ENCODE data around the gene RPRD1A. TPM values are rescaled to one million over a fixed set of nuclear protein-coding genes. Genes with fewer than 3 reads are reported as not detected.

RPRD1A gene
- total RNA-seq, 1 experiment from 2014 or later, result 65.1 TPM

GRCh38 chr18:35974181-35974580 lies 93.2 kb downstream of the RPRD1A start:
- no peak overlapping the region for H3K4me3 ChIP-seq (ENCODE audit: low read depth, low read length, poor library complexity, severe bottlenecking)
- ChIA-PET POLR2A (ENCODE audit: low non-redundant PET) (no interaction called here), CTCF (no interaction called here)
- no peaks in the 10 kb centered on the region for H3K4me1 ChIP-seq (ENCODE audit: insufficient read depth, low read length, poor library complexity, severe bottlenecking)
- H3K27me3 ChIP-seq (replicated peaks; ENCODE audit: insufficient read depth, low read depth, low read length, poor library complexity), result no peaks in the 10 kb centered on the region
- TF ChIP-seq EZH2 (IDR thresholded peaks at IDR 0.05; ENCODE audit: borderline replicate concordance, low read depth, low read length, poor library complexity, severe bottlenecking), result no peak
- TF ChIP-seq CTCF (conservative IDR thresholded peaks at IDR 0.05; ENCODE audit: low read depth, low read length), result no peak
- H3K36me3 ChIP-seq (ENCODE audit: insufficient read depth, low read length, poor library complexity, severe bottlenecking), result peaks cover 45% of the 10 kb centered on the region
- no TSS peak for BruUV-seq (replicated peaks)
- DNase-seq (ENCODE audit: low spot score), result no peak
- no peaks in the 10 kb centered on the region for H3K9me3 ChIP-seq (ENCODE audit: low read depth, low read length, poor library complexity, severe bottlenecking)
- no peak overlapping the region for H3K27ac ChIP-seq (ENCODE audit: low read depth, low read length, poor library complexity, severe bottlenecking)
- intact Hi-C loops (cut with micrococcal nuclease; ENCODE audit: unreplicated experiment), result no loop called here

GRCh38 chr18:35973650-35974049 lies 93.7 kb downstream of the RPRD1A start:
- CTCF ChIA-PET, result no interaction called here
- no peak for TF ChIP-seq EZH2 (IDR thresholded peaks at IDR 0.05; ENCODE audit: borderline replicate concordance, low read depth, low read length, poor library complexity, severe bottlenecking)
- TF ChIP-seq CTCF (conservative IDR thresholded peaks at IDR 0.05; ENCODE audit: low read depth, low read length), result no peak
- POLR2A ChIA-PET (ENCODE audit: low non-redundant PET), result no interaction called here
- intact Hi-C loops (cut with micrococcal nuclease; ENCODE audit: unreplicated experiment), result no loop called here
- DNase-seq (ENCODE audit: low spot score), result no peak
- H3K9me3 ChIP-seq (ENCODE audit: low read depth, low read length, poor library complexity, severe bottlenecking), result no peaks in the 10 kb centered on the region
- H3K36me3 ChIP-seq (ENCODE audit: insufficient read depth, low read length, poor library complexity, severe bottlenecking), result peaks cover 40% of the 10 kb centered on the region
- H3K27ac ChIP-seq (ENCODE audit: low read depth, low read length, poor library complexity, severe bottlenecking), result no peak overlapping the region
- no peaks in the 10 kb centered on the region for H3K27me3 ChIP-seq (replicated peaks; ENCODE audit: insufficient read depth, low read depth, low read length, poor library complexity)
- H3K4me1 ChIP-seq (ENCODE audit: insufficient read depth, low read length, poor library complexity, severe bottlenecking), result no peaks in the 10 kb centered on the region
- BruUV-seq (replicated peaks), result no TSS peak
- peak overlapping the region; percentile 96 for H3K4me3 ChIP-seq (ENCODE audit: low read depth, low read length, poor library complexity, severe bottlenecking)

GRCh38 chr18:35972197-35973000 lies 95.0 kb downstream of the RPRD1A start, which contains the start of gene RMP24:
TSS of gene RMP24 (plus strand) at chr18:35972679.
- Histone ChIP-seq H3K9me3 (ENCODE audit: low read depth, low read length, poor library complexity, severe bottlenecking) (no peaks in the 10 kb centered on the region), H3K27me3 (replicated peaks; ENCODE audit: insufficient read depth, low read depth, low read length, poor library complexity) (no peaks in the 10 kb centered on the region), H3K4me1 (ENCODE audit: insufficient read depth, low read length, poor library complexity, severe bottlenecking) (no peaks in the 10 kb centered on the region), H3K4me3 (ENCODE audit: low read depth, low read length, poor library complexity, severe bottlenecking) (peak within 1 kb of the TSS; percentile 96), H3K27ac (ENCODE audit: low read depth, low read length, poor library complexity, severe bottlenecking) (peak within 1 kb of the TSS; percentile 83), H3K36me3 (ENCODE audit: insufficient read depth, low read length, poor library complexity, severe bottlenecking) (peaks cover 30% of the 10 kb centered on the region)
- BruUV-seq (replicated peaks), result no TSS peak
- TF ChIP-seq EZH2 (IDR thresholded peaks at IDR 0.05; ENCODE audit: borderline replicate concordance, low read depth, low read length, poor library complexity, severe bottlenecking) (no peak), CTCF (conservative IDR thresholded peaks at IDR 0.05; ENCODE audit: low read depth, low read length) (no peak)
- CTCF ChIA-PET, result no interaction called here
- POLR2A ChIA-PET (ENCODE audit: low non-redundant PET), result no interaction called here
- DNase-seq (ENCODE audit: low spot score), result peak; percentile 96
- intact Hi-C loops (cut with micrococcal nuclease; ENCODE audit: unreplicated experiment), result no loop called here

Measured in A673 (cell line).